OCI-LY3 (cell line): ENCODE measurements around the gene IL1RL2.

ENCODE experiments used
- CTCF ChIP-seq: fragments of 200-600, 300-600 bp; sonication (generic); IDR thresholded peaks from 2 replicates; pipeline ENCODE4 v1.5.1; 2014; ENCODE audit warnings: antibody characterized with exemption, low read length, low read depth
- EZH2phosphoT487 ChIP-seq: fragments of 200-600 bp; shearing (Covaris generic); IDR thresholded peaks from 2 replicates; pipeline ENCODE4 v1.6.1; 2018; ENCODE audit warnings: antibody characterized with exemption, mixed run types, low read depth

- TF ChIP-seq CTCF (no peak), EZH2phosphoT487 (no peak)
Measured at GRCh38 chr2:102143450-102143985, 43.3 kb upstream of the IL1RL2 start.
